ENCODE measurements around the gene SRI. TPM values are rescaled to one million over a fixed set of nuclear protein-coding genes. Genes with fewer than 3 reads are reported as not detected.

The SRI gene
- polyA plus RNA-seq, 1 of the 3 experiments (the other 2 are of a cell fraction): 197 TPM

GRCh38 chr7:88218429-88218745, 1.5 kb downstream of the SRI start:
- Histone ChIP-seq H3K27me3 (ENCODE audit: insufficient read depth) (no peaks in the 10 kb centered on the region), H3K36me3 (replicated peaks in 1 of 2; ENCODE audit: control insufficient read depth in 1 of 2, insufficient read depth in 2 of 2, low read length in 1 of 2) (peaks cover 34 to 48% of the 10 kb centered on the region in 2 experiments), H3K79me2 (ENCODE audit: insufficient read depth) (peaks cover 51% of the 10 kb centered on the region), H2AFZ (ENCODE audit: low read depth) (peak overlapping the region; percentile 87; the same call in 1 of the 2 replicates), H3K4me1 (ENCODE audit: control insufficient read depth in 1 of 2, insufficient read depth in 2 of 2, low read depth in 1 of 2, low read length in 1 of 2) (peaks cover 6 to 19% of the 10 kb centered on the region in 2 experiments), H3K9ac (peak overlapping the region; percentile 86), H3K9me3 (no peaks in the 10 kb centered on the region), H3K4me2 (peak overlapping the region; percentile 79), H3K9me2 (no peaks in the 10 kb centered on the region), H4K20me1 (ENCODE audit: insufficient read depth) (peaks cover 22% of the 10 kb centered on the region), H3K4me3 (ENCODE audit: low read depth in 2 of 2, low read length in 1 of 2) (peak overlapping the region; percentile 79 to 100), H3K27ac (ENCODE audit: low read depth in 2 of 2, low read length in 1 of 2) (peak overlapping the region; percentile 87 to 98; a peak in 3 of 4 replicates), H3F3A (replicated peaks; ENCODE audit: insufficient read depth) (peaks cover 12% of the 10 kb centered on the region)
- no peak for DNase-seq
- no peak for TF ChIP-seq EZH2phosphoT487 (IDR thresholded peaks at IDR 0.05; ENCODE audit: borderline replicate concordance, low read depth)
- TF ChIP-seq RFX5 (IDR thresholded peaks at IDR 0.05; ENCODE audit: low read length): no peak
- TF ChIP-seq POLR2AphosphoS5 (IDR thresholded peaks at IDR 0.05; ENCODE audit: low read depth, low read length): no peak
- TF ChIP-seq MXI1 (IDR thresholded peaks at IDR 0.05; ENCODE audit: low read depth, low read length): no peak
- no peak for TF ChIP-seq NRF1 (IDR thresholded peaks at IDR 0.05; ENCODE audit: low read depth, low read length)
- no peak for TF ChIP-seq SIN3A (IDR thresholded peaks at IDR 0.05; ENCODE audit: borderline replicate concordance, low read depth, low read length)
- TF ChIP-seq CTCF (IDR thresholded peaks at IDR 0.05): no peak
- ChIA-PET CTCF (interaction anchor here (0.6 to 2.0 kb wide), 7 partner anchors 10 to 161 kb away, joined by 3 to 9 read pairs (median 3); no protein-coding TSS in a partner anchor), POLR2A (no interaction called here)
- WGBS (ENCODE audit: low lambda C conversion rate): 63% methylated on average over 5 of the region's 5 CpGs

GRCh38 chr7:88217675-88218428, 2.0 kb downstream of the SRI start:
- no peak for DNase-seq
- peaks cover 12% of the 10 kb centered on the region for H3F3A ChIP-seq (replicated peaks; ENCODE audit: insufficient read depth)
- H3K4me1 ChIP-seq (ENCODE audit: control insufficient read depth in 1 of 2, insufficient read depth in 2 of 2, low read depth in 1 of 2, low read length in 1 of 2): peaks cover 6 to 19% of the 10 kb centered on the region in 2 experiments
- H3K79me2 ChIP-seq (ENCODE audit: insufficient read depth): peaks cover 51% of the 10 kb centered on the region
- H3K27ac ChIP-seq (ENCODE audit: low read depth in 2 of 2, low read length in 1 of 2): peak overlapping the region in 1 of 2 experiments; percentile 87; a peak in 3 of 4 replicates
- H3K9ac ChIP-seq: peak overlapping the region; percentile 86; the same call in 1 of the 2 replicates
- H3K4me3 ChIP-seq (ENCODE audit: low read depth in 2 of 2, low read length in 1 of 2): peak overlapping the region; percentile 79 to 100
- no peaks in the 10 kb centered on the region for H3K9me2 ChIP-seq
- no peaks in the 10 kb centered on the region for H3K9me3 ChIP-seq
- CTCF ChIA-PET: interaction anchor here (0.6 to 2.0 kb wide), 7 partner anchors 9 to 134 kb away, joined by 3 to 9 read pairs (median 3); no protein-coding TSS in a partner anchor
- H3K36me3 ChIP-seq (replicated peaks in 1 of 2; ENCODE audit: control insufficient read depth in 1 of 2, insufficient read depth in 2 of 2, low read length in 1 of 2): peaks cover 39 to 54% of the 10 kb centered on the region in 2 experiments
- no peak overlapping the region for H2AFZ ChIP-seq (ENCODE audit: low read depth)
- POLR2A ChIA-PET: no interaction called here
- WGBS (ENCODE audit: low lambda C conversion rate): 71% methylated on average over 1 of the region's 1 CpG
- 0 out of 2 replicates have a peak, but pooled peaks have one; percentile 13 for TF ChIP-seq POLR2AphosphoS5 (IDR thresholded peaks at IDR 0.05; ENCODE audit: low read depth, low read length)
- TF ChIP-seq JUND (IDR thresholded peaks at IDR 0.05): no peak
- TF ChIP-seq RFX5 (IDR thresholded peaks at IDR 0.05; ENCODE audit: low read length): no peak
- peak overlapping the region; percentile 79 for H3K4me2 ChIP-seq
- no peaks in the 10 kb centered on the region for H3K27me3 ChIP-seq (ENCODE audit: insufficient read depth)
- H4K20me1 ChIP-seq (ENCODE audit: insufficient read depth): peaks cover 22% of the 10 kb centered on the region

Measured in SK-N-SH (cell line).